NCI-H526 treated with DMSO at 0.1 percent for 48 hours (cell line): ENCODE results near the gene STARD7.

Source experiments
- DNase-seq: peaks from one replicate; lab custom pipeline; 2025; lab: John Stamatoyannopoulos, UW

The STARD7 gene

GRCh38 chr2:96197546-96198255 lies 10.9 kb downstream of the STARD7 start:
- DNase-seq: no peak

GRCh38 chr2:96195410-96196066 lies 13.1 kb downstream of the STARD7 start:
- no peak for DNase-seq

GRCh38 chr2:96191937-96192670 lies 16.5 kb downstream of the STARD7 start:
- DNase-seq: no peak

- no peak for DNase-seq
Measured at GRCh38 chr2:96188821-96189526, 19.7 kb downstream of the STARD7 start.

- DNase-seq: no peak
Measured at GRCh38 chr2:96186562-96186961, 22.1 kb downstream of the STARD7 start.

GRCh38 chr2:96185516-96185915 lies 23.1 kb downstream of the STARD7 start:
- no peak for DNase-seq

GRCh38 chr2:96184989-96185388 lies 23.6 kb downstream of the STARD7 start:
- DNase-seq: no peak

GRCh38 chr2:96184188-96184587 lies 24.4 kb downstream of the STARD7 start:
- DNase-seq: no peak

- DNase-seq: no peak
Measured at GRCh38 chr2:96181529-96181928, 27.1 kb downstream of the STARD7 start.

- no peak for DNase-seq
Measured at GRCh38 chr2:96180521-96180920, 28.1 kb downstream of the STARD7 start.

GRCh38 chr2:96180002-96180401 lies 28.6 kb downstream of the STARD7 start:
- no peak for DNase-seq

GRCh38 chr2:96176661-96177060 lies 32.0 kb downstream of the STARD7 start:
- no peak for DNase-seq

GRCh38 chr2:96175951-96176350 lies 32.7 kb downstream of the STARD7 start:
- no peak for DNase-seq

- peak; percentile 21 for DNase-seq
Measured at GRCh38 chr2:96174251-96175144, 34.1 kb downstream of the STARD7 start.

GRCh38 chr2:96171831-96172230 lies 36.8 kb downstream of the STARD7 start:
- no peak for DNase-seq

GRCh38 chr2:96170626-96171025 lies 38.0 kb downstream of the STARD7 start:
- no peak for DNase-seq

GRCh38 chr2:96169868-96170507 lies 38.6 kb downstream of the STARD7 start:
- no peak for DNase-seq

- DNase-seq: no peak
Measured at GRCh38 chr2:96167407-96168013, 41.1 kb downstream of the STARD7 start.

- no peak for DNase-seq
Measured at GRCh38 chr2:96164459-96165184, 44.0 kb downstream of the STARD7 start.
